Mesendoderm (in vitro differentiated cells): ENCODE data around the gene AIG1.
"Not testable (repeated sequence)": the region's sequence is repeated elsewhere in the genome, so short reads cannot be mapped to it uniquely, and the experiment has no call there.

Experiments
- DNase-seq: peaks from one replicate; pipeline ENCODE4 v3.0.0; 2013
- H2AK5ac ChIP-seq: 2 replicates; pipeline ENCODE4 v1.6.1; 2013; ENCODE audit warnings: low read length, inconsistent platforms
- H2BK120ac ChIP-seq: 2 replicates; pipeline ENCODE4 v1.6.1; 2013; ENCODE audit warnings: low read depth, mild to moderate bottlenecking, low read length, moderate library complexity, mixed read lengths
- H2BK15ac ChIP-seq: replicated peaks from 2 replicates; pipeline ENCODE4 v1.6.1; 2013; ENCODE audit warnings: low read depth, mild to moderate bottlenecking, moderate library complexity
- H2BK5ac ChIP-seq: 2 replicates; pipeline ENCODE4 v1.6.1; 2013; ENCODE audit warnings: low read length, inconsistent platforms
- H3K18ac ChIP-seq: 2 replicates; pipeline ENCODE4 v1.6.1; 2013; ENCODE audit warnings: mild to moderate bottlenecking, low read length, mixed read lengths
- H3K23ac ChIP-seq: one replicate; pipeline ENCODE4 v1.6.1; 2013; ENCODE audit warnings: low read length
- H3K27ac ChIP-seq: 2 replicates; pipeline ENCODE4 v1.5.1; 2013; ENCODE audit warnings: low read depth, mild to moderate bottlenecking, inconsistent platforms, low read length, moderate library complexity
- H3K27me3 ChIP-seq: 2 replicates; pipeline ENCODE4 v1.6.1; 2013; ENCODE audit warnings: low read length, control low read depth, mild to moderate bottlenecking, inconsistent platforms; ENCODE audit not compliant: insufficient read depth, poor library complexity
- H3K36me3 ChIP-seq: 2 replicates; pipeline ENCODE4 v1.6.1; 2013; ENCODE audit warnings: low read length, inconsistent platforms; ENCODE audit not compliant: control insufficient read depth, insufficient read depth
- H3K4ac ChIP-seq: one replicate; pipeline ENCODE4 v1.6.1; 2013; ENCODE audit warnings: low read depth, mild to moderate bottlenecking, low read length, moderate library complexity
- H3K4me1 ChIP-seq: 2 replicates; pipeline ENCODE4 v1.6.1; 2013; ENCODE audit warnings: low read depth, low read length, inconsistent platforms; ENCODE audit not compliant: control insufficient read depth
- H3K4me2 ChIP-seq: 2 replicates; pipeline ENCODE4 v1.6.1; 2013; ENCODE audit warnings: low read length
- H3K4me3 ChIP-seq: 2 replicates; pipeline ENCODE4 v1.5.1; 2013; ENCODE audit warnings: mild to moderate bottlenecking, low read length
- H3K56ac ChIP-seq: one replicate; pipeline ENCODE4 v1.6.1; 2013; ENCODE audit warnings: low read length
- H3K79me1 ChIP-seq: 2 replicates; pipeline ENCODE4 v1.6.1; 2013; ENCODE audit warnings: low read length, inconsistent platforms
- H3K79me2 ChIP-seq: 2 replicates; pipeline ENCODE4 v1.6.1; 2013; ENCODE audit warnings: mild to moderate bottlenecking, low read length; ENCODE audit not compliant: control insufficient read depth, insufficient read depth
- H3K9ac ChIP-seq: 2 replicates; pipeline ENCODE4 v1.6.1; 2013; ENCODE audit warnings: low read length, inconsistent platforms
- H4K5ac ChIP-seq: one replicate; pipeline ENCODE4 v1.6.1; 2013; ENCODE audit warnings: low read length
- H4K8ac ChIP-seq: one replicate; pipeline ENCODE4 v1.6.1; 2013; ENCODE audit warnings: low read depth, mild to moderate bottlenecking, control low read depth, low read length, moderate library complexity
- WGBS: extraction: QIAGEN DNeasy Blood & Tissue Kit; methylation state at CpG from one replicate; pipeline ENCODE4 v1.1.7; 2013; ENCODE audit warnings: low lambda C conversion rate, missing lambda C conversion rate; ENCODE audit not compliant: insufficient coverage; ENCODE audit errors: extremely low coverage; 5-methylcytosine and 5-hydroxymethylcytosine counted together

Gene AIG1

DNA sequence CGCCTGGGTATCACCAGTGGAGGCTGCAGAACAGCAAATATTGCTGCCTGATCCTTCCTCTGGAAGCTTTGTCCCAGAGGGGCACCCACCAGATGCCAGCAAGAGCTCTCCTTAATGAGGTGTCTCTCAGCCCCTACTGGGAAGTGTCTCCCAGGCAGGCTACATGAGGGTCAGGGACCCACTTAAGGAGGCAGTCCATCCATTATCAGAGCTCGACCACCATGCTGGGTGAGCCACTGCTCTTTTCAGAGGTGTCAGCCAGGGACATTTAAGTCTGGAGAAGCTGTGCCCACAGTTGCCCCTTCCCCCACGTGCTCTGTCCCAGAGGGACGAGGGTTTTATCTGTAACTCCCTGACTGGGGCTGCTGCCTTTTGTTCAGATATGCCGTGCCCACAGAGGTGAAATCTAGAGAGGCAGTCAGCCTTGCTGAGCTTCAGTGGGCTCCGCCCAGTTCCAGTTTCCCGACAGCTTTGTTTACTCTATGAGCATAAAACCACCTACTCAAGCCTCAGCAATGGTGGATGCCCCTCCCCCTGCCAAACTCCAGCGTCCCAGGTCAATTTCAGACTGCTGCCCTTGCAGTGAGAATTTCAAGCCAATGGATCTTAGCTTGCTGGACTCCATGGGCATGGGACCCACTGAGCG lies 25.9 kb upstream of the AIG1 start:
- no peak overlapping the region for H2AK5ac ChIP-seq
- no peak for DNase-seq
- H3K4ac ChIP-seq = no peak overlapping the region
- H3K27ac ChIP-seq = no peak overlapping the region
- H3K4me3 ChIP-seq = no peak overlapping the region
- no peak overlapping the region for H3K4me2 ChIP-seq
- no peaks in the 10 kb centered on the region for H3K27me3 ChIP-seq
- H3K9ac ChIP-seq = no peak overlapping the region
- no peak overlapping the region for H3K23ac ChIP-seq
- H3K4me1 ChIP-seq = no peaks in the 10 kb centered on the region
- H4K8ac ChIP-seq = no peak overlapping the region
- no peak overlapping the region for H2BK120ac ChIP-seq
- H2BK15ac ChIP-seq = no peak overlapping the region
- WGBS = no CpG with 5 or more reads among the region's 9 CpGs
- H3K18ac ChIP-seq = no peak overlapping the region
- peak overlapping the region; percentile 15 for H3K56ac ChIP-seq
- no peaks in the 10 kb centered on the region for H3K36me3 ChIP-seq
- no peak overlapping the region for H2BK5ac ChIP-seq
- H4K5ac ChIP-seq = no peak overlapping the region
- no peaks in the 10 kb centered on the region for H3K79me1 ChIP-seq
- H3K79me2 ChIP-seq = no peaks in the 10 kb centered on the region

DNA sequence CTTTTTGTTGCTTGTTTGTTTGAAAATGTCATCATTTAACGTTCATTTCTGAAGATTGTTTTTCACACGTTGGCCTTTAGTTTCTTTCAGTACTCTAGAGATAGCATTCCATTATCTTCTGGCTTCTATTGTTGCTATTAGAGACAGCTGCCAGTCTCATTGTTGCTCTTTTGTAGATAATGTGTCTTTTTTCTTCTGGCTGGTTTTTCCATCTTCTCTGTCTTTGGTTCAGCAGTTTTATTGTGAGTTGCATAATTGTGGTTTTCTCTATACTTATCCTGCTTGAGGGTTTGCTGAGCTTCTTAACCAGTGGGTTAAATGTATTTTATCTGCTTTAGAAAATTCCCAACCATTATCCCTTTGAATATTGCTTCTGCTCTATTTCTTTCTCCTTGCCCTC lies 23.2 kb upstream of the AIG1 start:
- no peak overlapping the region for H3K4me2 ChIP-seq
- DNase-seq = no peak
- no peak overlapping the region for H2BK15ac ChIP-seq
- no peaks in the 10 kb centered on the region for H3K36me3 ChIP-seq
- H3K4me1 ChIP-seq = no peaks in the 10 kb centered on the region
- no peak overlapping the region for H4K5ac ChIP-seq
- no peak overlapping the region for H2BK120ac ChIP-seq
- H3K27me3 ChIP-seq = no peaks in the 10 kb centered on the region
- H3K9ac ChIP-seq = no peak overlapping the region
- no peak overlapping the region for H3K18ac ChIP-seq
- H3K4me3 ChIP-seq = no peak overlapping the region
- H3K56ac ChIP-seq = no peak overlapping the region
- H3K79me2 ChIP-seq = no peaks in the 10 kb centered on the region
- H2AK5ac ChIP-seq = no peak overlapping the region
- no peak overlapping the region for H4K8ac ChIP-seq
- no CpG with 5 or more reads among the region's 2 CpGs for WGBS
- H3K23ac ChIP-seq = no peak overlapping the region
- H3K79me1 ChIP-seq = no peaks in the 10 kb centered on the region
- H3K4ac ChIP-seq = no peak overlapping the region
- no peak overlapping the region for H3K27ac ChIP-seq
- H2BK5ac ChIP-seq = no peak overlapping the region

DNA sequence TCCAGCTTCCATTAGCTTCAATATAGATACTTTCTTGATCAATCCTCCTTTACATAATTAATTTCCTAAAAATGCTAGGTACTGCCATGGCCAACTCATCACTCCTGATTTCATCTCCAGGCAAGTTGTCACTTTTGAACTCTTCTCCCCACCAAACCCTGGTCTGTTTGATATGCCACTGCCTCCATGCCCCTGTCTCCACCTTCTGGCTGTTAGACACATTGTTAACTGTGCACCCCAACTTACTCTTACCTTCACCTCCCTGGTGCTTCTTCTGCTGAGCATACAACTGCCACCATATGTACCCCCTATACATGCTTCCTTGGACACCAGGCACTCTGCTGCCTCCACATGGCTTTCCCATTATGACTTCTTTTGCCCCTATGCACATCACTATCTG lies 21.9 kb upstream of the AIG1 start:
- Histone ChIP-seq H2BK5ac (no peak overlapping the region), H4K8ac (no peak overlapping the region), H3K18ac (no peak overlapping the region), H3K9ac (no peak overlapping the region), H3K56ac (no peak overlapping the region), H3K79me2 (no peaks in the 10 kb centered on the region), H3K27ac (no peak overlapping the region), H3K4ac (no peak overlapping the region), H3K4me1 (no peaks in the 10 kb centered on the region), H2BK15ac (no peak overlapping the region), H3K23ac (no peak overlapping the region), H3K79me1 (no peaks in the 10 kb centered on the region), H2BK120ac (no peak overlapping the region), H3K27me3 (no peaks in the 10 kb centered on the region), H3K4me3 (no peak overlapping the region), H4K5ac (no peak overlapping the region), H2AK5ac (no peak overlapping the region), H3K4me2 (no peak overlapping the region), H3K36me3 (no peaks in the 10 kb centered on the region)
- no peak for DNase-seq

DNA sequence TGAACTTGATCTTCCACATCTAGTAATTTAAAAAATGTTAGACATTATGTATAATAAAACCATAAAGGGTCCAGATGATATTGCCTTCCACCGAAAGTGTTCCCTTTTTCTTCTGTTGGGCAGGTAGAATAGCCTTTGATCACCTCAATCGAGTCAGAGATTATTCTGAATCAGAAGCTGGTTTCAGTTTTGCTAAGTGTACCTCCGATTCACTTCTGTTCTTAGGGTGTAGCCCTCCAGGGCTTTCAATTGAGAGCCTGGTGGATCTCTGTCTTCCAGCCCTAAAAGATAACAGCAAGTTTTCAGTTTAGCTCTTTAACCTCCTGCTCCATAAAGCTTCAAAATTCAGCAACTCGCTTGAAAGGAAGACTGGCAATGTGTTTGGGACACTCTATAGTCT lies 21.1 kb upstream of the AIG1 start:
- no peak overlapping the region for H4K8ac ChIP-seq
- no CpG with 5 or more reads among the region's 4 CpGs for WGBS
- no peak overlapping the region for H2BK5ac ChIP-seq
- no peak overlapping the region for H3K4ac ChIP-seq
- H4K5ac ChIP-seq = no peak overlapping the region
- no peak overlapping the region for H3K4me2 ChIP-seq
- no peaks in the 10 kb centered on the region for H3K36me3 ChIP-seq
- no peaks in the 10 kb centered on the region for H3K27me3 ChIP-seq
- no peak for DNase-seq
- H3K79me2 ChIP-seq = no peaks in the 10 kb centered on the region
- no peak overlapping the region for H3K18ac ChIP-seq
- H3K9ac ChIP-seq = no peak overlapping the region
- H2BK120ac ChIP-seq = no peak overlapping the region
- no peaks in the 10 kb centered on the region for H3K4me1 ChIP-seq
- no peak overlapping the region for H3K23ac ChIP-seq
- H3K27ac ChIP-seq = no peak overlapping the region
- no peaks in the 10 kb centered on the region for H3K79me1 ChIP-seq
- no peak overlapping the region for H2BK15ac ChIP-seq
- H2AK5ac ChIP-seq = no peak overlapping the region
- no peak overlapping the region for H3K4me3 ChIP-seq
- no peak overlapping the region for H3K56ac ChIP-seq

DNA sequence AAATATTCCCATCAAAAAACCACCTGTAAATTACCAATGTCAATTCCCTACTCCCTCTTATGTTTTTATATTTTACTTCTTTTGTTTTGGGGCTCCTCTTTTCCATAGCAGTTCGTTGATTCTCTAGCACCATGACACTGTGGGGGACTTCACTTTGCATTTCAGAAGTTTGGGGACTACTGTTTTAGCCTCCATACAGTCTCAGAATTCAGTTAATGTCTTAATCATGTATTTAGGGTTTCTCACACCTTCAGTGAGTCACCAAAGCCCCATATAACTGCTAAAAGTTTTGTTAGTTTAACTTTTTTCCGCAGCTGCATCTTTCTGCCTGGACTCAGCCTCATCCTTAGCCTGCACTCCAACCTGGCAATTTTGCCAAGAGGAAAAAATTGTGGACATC lies 20.7 kb upstream of the AIG1 start:
- Histone ChIP-seq H3K18ac (no peak overlapping the region), H3K4ac (no peak overlapping the region), H3K4me3 (no peak overlapping the region), H3K79me1 (no peaks in the 10 kb centered on the region), H3K23ac (no peak overlapping the region), H3K4me2 (no peak overlapping the region), H3K56ac (no peak overlapping the region), H3K27me3 (no peaks in the 10 kb centered on the region), H3K36me3 (no peaks in the 10 kb centered on the region), H4K8ac (no peak overlapping the region), H4K5ac (no peak overlapping the region), H3K4me1 (no peaks in the 10 kb centered on the region), H3K79me2 (no peaks in the 10 kb centered on the region), H3K27ac (no peak overlapping the region), H2BK5ac (no peak overlapping the region), H2BK15ac (no peak overlapping the region), H2BK120ac (no peak overlapping the region), H2AK5ac (no peak overlapping the region), H3K9ac (no peak overlapping the region)
- WGBS = no CpG with 5 or more reads among the region's 2 CpGs
- DNase-seq = no peak

DNA sequence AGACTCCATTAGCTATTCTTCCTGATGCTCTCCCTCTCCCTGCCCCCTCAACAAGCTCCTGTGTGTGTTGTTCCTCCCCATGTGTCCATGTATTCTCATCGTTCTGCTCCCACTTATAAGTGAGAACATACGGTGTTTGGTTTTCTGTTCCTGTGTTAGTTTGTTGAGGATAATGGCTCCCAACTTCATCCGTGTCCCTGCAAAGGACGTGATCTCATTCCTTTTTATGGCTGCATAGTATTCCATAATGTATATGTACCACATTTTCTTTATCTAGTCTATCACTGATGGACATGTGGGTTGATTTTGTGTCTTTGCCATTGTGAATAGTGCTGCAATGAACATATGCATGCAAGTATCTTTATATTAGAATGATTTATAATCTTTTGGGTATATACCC lies 16.3 kb upstream of the AIG1 start:
- not testable (repeated sequence) for H3K18ac ChIP-seq, H3K79me1 ChIP-seq, H3K9ac ChIP-seq, H3K56ac ChIP-seq, H3K4me3 ChIP-seq, H3K4me2 ChIP-seq, H2BK5ac ChIP-seq, H4K5ac ChIP-seq, H3K23ac ChIP-seq, H4K8ac ChIP-seq, H3K4me1 ChIP-seq, H2BK120ac ChIP-seq, H3K27ac ChIP-seq, H3K4ac ChIP-seq, H3K27me3 ChIP-seq, DNase-seq, H3K79me2 ChIP-seq, H3K36me3 ChIP-seq, H2AK5ac ChIP-seq, H2BK15ac ChIP-seq
- no CpG with 5 or more reads among the region's 4 CpGs for WGBS
